ENCODE measurements around the gene KRT8. TPM values are rescaled to one million over a fixed set of nuclear protein-coding genes. Genes with fewer than 3 reads are reported as not detected.
A peak's percentile ranks its signal among the peaks of the same experiment; 100 is the strongest.
"Not testable (repeated sequence)": the region's sequence is repeated elsewhere in the genome, so short reads cannot be mapped to it uniquely, and the experiment has no call there.

Gene KRT8
- total and polyA plus RNA-seq, 2 of the 13 experiments (the other 11 are each of a cell fraction or from before 2014, with no cell fraction given), result 498 to 718 TPM

GRCh38 chr12:52904509-52905300 lies at the start of gene KRT8 (continued):
- not testable (repeated sequence) for TF ChIP-seq SP1 (IDR thresholded peaks at IDR 0.05)
- TF ChIP-seq SP1 (CRISPR knock-in tag; IDR thresholded peaks at IDR 0.05), result peak; percentile 51; the same call in 1 of the 2 replicates
- TF ChIP-seq ZNF552 (CRISPR knock-in tag; IDR thresholded peaks at IDR 0.05; ENCODE audit: borderline replicate concordance), result peak; percentile 47; the same call in 1 of the 2 replicates
- peak; percentile 81 for TF ChIP-seq ZMYM4 (CRISPR knock-in tag; IDR thresholded peaks at IDR 0.05)
- 0 out of 2 replicates have a peak, but pooled peaks have one; percentile 81 for TF ChIP-seq ZNF343 (CRISPR knock-in tag; IDR thresholded peaks at IDR 0.05)
- 0 out of 2 replicates have a peak, but pooled peaks have one; percentile 57 for TF ChIP-seq ZNF580 (CRISPR knock-in tag; IDR thresholded peaks at IDR 0.05; ENCODE audit: borderline replicate concordance, low read depth)
- TF ChIP-seq ZNF225 (CRISPR knock-in tag; IDR thresholded peaks at IDR 0.05), result 0 out of 2 replicates have a peak, but pooled peaks have one; percentile 66
- peak; percentile 75; the same call in 1 of the 2 replicates for TF ChIP-seq ZNF816 (CRISPR knock-in tag; IDR thresholded peaks at IDR 0.05; ENCODE audit: borderline replicate concordance)
- TF ChIP-seq ZNF878 (CRISPR knock-in tag; IDR thresholded peaks at IDR 0.05), result peak; percentile 78; the same call in 1 of the 2 replicates
- TF ChIP-seq MYPOP (CRISPR knock-in tag; IDR thresholded peaks at IDR 0.05), result peak; percentile 63
- peak; percentile 93 for TF ChIP-seq CTCF (CRISPR knock-in tag; IDR thresholded peaks at IDR 0.05)
- TF ChIP-seq ZNF670 (CRISPR knock-in tag; IDR thresholded peaks at IDR 0.05; ENCODE audit: borderline replicate concordance), result peak; percentile 46; the same call in 1 of the 2 replicates
- peak; percentile 36; the same call in 1 of the 2 replicates for TF ChIP-seq NFKBIZ (CRISPR knock-in tag; IDR thresholded peaks at IDR 0.05)
- 0 out of 2 replicates have a peak, but pooled peaks have one; percentile 34 for TF ChIP-seq ZNF142 (CRISPR knock-in tag; IDR thresholded peaks at IDR 0.05)
- peak; percentile 81 for TF ChIP-seq MED8 (CRISPR knock-in tag; IDR thresholded peaks at IDR 0.05; ENCODE audit: insufficient replicate concordance)
- 0 out of 2 replicates have a peak, but pooled peaks have one; percentile 63 for TF ChIP-seq ZNF333 (CRISPR knock-in tag; IDR thresholded peaks at IDR 0.05; ENCODE audit: borderline replicate concordance)
- peak; percentile 53 for TF ChIP-seq ETV5 (CRISPR knock-in tag; IDR thresholded peaks at IDR 0.05; ENCODE audit: borderline replicate concordance)
- 0 out of 2 replicates have a peak, but pooled peaks have one; percentile 34 for TF ChIP-seq ZBTB43 (CRISPR knock-in tag; conservative IDR thresholded peaks at IDR 0.05)
